GM23338 (cell line): ENCODE results near the gene TMEM14B.

Experiments
- CREB1 ChIP-seq: fragments of 250-450 bp; sonication (Bioruptor Pico); IDR thresholded peaks from 2 replicates; pipeline ENCODE4 v1.5.0; 2020; ENCODE audit warnings: low read depth, mild to moderate bottlenecking, moderate library complexity
- CTCF ChIP-seq, 2 experiments: fragments of 200-600 bp in 1 of 2; sonication (generic) in 1 of 2; conservative IDR thresholded peaks; 2 replicates each; pipeline versions ENCODE4 v1.5.1 to v1.6.1; 2016 to 2017; ENCODE audit warnings: antibody characterized with exemption in 2 of 2, low read depth in 2 of 2, mild to moderate bottlenecking in 2 of 2, moderate library complexity in 1 of 2
- ETS1 ChIP-seq: IDR thresholded peaks from 2 replicates; pipeline ENCODE4 v1.6.1; 2016; ENCODE audit warnings: antibody characterized with exemption
- EZH2 ChIP-seq: fragments of 200-600 bp; sonication (generic); IDR thresholded peaks from one replicate; pipeline ENCODE4 v1.8.0; 2017; ENCODE audit warnings: antibody characterized with exemption, mild to moderate bottlenecking, low read depth; ENCODE audit not compliant: unreplicated experiment
- EZH2phosphoT487 ChIP-seq: fragments of 200-600 bp; sonication (generic); IDR thresholded peaks from one replicate; pipeline ENCODE4 v1.8.1; 2018; ENCODE audit warnings: antibody characterized with exemption; ENCODE audit not compliant: unreplicated experiment
- JUNB ChIP-seq: IDR thresholded peaks from one replicate; pipeline ENCODE4 v1.6.1; 2016; ENCODE audit warnings: antibody characterized with exemption; ENCODE audit not compliant: unreplicated experiment
- NANOG ChIP-seq: IDR thresholded peaks from 2 replicates; pipeline ENCODE4 v1.6.1; 2016; ENCODE audit warnings: antibody characterized with exemption, borderline replicate concordance
- POLR2AphosphoS5 ChIP-seq: IDR thresholded peaks from 2 replicates; pipeline ENCODE4 v1.6.1; 2016; ENCODE audit warnings: antibody characterized with exemption, low read depth
- REST ChIP-seq: IDR thresholded peaks from one replicate; pipeline ENCODE4 v1.6.1; 2018; ENCODE audit warnings: antibody characterized with exemption; ENCODE audit not compliant: unreplicated experiment
- ZNF114 ChIP-seq: fragments of 250-450 bp; sonication (Bioruptor Pico); IDR thresholded peaks from 2 replicates; pipeline ENCODE4 v1.5.0; 2020; ENCODE audit warnings: mild to moderate bottlenecking, moderate library complexity
- TF ChIP-seq, protein P1 (sequence below): fragments of 250-450 bp; sonication (Bioruptor Pico); IDR thresholded peaks from 2 replicates; pipeline ENCODE4 v1.5.0; 2020; ENCODE audit warnings: mild to moderate bottlenecking, moderate library complexity

DNA sequence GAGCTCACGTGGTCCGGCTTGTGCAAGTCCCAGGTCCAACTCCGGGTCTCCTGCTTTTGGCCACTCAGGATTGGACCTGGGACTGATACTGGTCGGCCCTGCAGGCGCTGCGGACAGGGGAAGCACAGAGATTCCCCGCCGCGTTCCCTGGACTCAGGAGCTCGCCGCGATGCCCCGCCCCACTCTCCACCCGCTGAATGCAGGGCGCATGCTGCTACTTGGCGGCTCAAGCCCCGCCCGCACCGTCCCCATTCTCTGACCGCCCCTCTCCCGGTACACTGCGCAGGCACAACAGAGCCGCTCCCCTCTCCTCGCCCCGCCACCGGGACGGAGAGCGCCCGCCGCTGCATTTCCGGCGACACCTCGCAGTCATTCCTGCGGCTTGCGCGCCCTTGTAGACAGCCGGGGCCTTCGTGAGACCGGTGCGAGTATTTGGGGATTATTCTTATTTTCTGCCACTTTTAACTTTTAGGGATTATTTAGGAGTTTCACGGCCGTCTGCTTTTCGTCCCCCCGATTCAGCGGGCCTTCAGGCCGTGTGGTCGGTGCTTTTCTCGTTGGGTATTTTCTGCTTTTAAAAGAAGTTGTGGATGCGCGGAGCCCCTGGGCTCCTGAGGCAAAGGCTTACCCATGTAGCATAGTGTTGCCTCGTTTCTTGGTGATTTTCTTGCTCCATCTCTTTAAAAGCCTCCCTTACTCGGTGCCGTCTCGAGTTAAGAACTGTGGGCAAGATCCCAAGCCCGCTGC is 24.6 kb upstream of the TMEM14B start, which contains the start of gene TMEM14C:
- no peak for TF ChIP-seq CTCF (conservative IDR thresholded peaks at IDR 0.05; ENCODE audit: low read depth in 2 of 2)
- no peak for TF ChIP-seq EZH2
- TF ChIP-seq REST: no peak
- no peak for TF ChIP-seq JUNB
- peak; percentile 22; the same call in 1 of the 2 replicates for TF ChIP-seq CREB1
- TF ChIP-seq POLR2AphosphoS5: peak; percentile 91
- TF ChIP-seq EZH2phosphoT487: no peak
- no peak for TF ChIP-seq ZNF114 (CRISPR knock-in tag)
- TF ChIP-seq NANOG: no peak
- peak; percentile 42; the same call in 1 of the 2 replicates for TF ChIP-seq ETS1
- TF ChIP-seq, protein P1, sequence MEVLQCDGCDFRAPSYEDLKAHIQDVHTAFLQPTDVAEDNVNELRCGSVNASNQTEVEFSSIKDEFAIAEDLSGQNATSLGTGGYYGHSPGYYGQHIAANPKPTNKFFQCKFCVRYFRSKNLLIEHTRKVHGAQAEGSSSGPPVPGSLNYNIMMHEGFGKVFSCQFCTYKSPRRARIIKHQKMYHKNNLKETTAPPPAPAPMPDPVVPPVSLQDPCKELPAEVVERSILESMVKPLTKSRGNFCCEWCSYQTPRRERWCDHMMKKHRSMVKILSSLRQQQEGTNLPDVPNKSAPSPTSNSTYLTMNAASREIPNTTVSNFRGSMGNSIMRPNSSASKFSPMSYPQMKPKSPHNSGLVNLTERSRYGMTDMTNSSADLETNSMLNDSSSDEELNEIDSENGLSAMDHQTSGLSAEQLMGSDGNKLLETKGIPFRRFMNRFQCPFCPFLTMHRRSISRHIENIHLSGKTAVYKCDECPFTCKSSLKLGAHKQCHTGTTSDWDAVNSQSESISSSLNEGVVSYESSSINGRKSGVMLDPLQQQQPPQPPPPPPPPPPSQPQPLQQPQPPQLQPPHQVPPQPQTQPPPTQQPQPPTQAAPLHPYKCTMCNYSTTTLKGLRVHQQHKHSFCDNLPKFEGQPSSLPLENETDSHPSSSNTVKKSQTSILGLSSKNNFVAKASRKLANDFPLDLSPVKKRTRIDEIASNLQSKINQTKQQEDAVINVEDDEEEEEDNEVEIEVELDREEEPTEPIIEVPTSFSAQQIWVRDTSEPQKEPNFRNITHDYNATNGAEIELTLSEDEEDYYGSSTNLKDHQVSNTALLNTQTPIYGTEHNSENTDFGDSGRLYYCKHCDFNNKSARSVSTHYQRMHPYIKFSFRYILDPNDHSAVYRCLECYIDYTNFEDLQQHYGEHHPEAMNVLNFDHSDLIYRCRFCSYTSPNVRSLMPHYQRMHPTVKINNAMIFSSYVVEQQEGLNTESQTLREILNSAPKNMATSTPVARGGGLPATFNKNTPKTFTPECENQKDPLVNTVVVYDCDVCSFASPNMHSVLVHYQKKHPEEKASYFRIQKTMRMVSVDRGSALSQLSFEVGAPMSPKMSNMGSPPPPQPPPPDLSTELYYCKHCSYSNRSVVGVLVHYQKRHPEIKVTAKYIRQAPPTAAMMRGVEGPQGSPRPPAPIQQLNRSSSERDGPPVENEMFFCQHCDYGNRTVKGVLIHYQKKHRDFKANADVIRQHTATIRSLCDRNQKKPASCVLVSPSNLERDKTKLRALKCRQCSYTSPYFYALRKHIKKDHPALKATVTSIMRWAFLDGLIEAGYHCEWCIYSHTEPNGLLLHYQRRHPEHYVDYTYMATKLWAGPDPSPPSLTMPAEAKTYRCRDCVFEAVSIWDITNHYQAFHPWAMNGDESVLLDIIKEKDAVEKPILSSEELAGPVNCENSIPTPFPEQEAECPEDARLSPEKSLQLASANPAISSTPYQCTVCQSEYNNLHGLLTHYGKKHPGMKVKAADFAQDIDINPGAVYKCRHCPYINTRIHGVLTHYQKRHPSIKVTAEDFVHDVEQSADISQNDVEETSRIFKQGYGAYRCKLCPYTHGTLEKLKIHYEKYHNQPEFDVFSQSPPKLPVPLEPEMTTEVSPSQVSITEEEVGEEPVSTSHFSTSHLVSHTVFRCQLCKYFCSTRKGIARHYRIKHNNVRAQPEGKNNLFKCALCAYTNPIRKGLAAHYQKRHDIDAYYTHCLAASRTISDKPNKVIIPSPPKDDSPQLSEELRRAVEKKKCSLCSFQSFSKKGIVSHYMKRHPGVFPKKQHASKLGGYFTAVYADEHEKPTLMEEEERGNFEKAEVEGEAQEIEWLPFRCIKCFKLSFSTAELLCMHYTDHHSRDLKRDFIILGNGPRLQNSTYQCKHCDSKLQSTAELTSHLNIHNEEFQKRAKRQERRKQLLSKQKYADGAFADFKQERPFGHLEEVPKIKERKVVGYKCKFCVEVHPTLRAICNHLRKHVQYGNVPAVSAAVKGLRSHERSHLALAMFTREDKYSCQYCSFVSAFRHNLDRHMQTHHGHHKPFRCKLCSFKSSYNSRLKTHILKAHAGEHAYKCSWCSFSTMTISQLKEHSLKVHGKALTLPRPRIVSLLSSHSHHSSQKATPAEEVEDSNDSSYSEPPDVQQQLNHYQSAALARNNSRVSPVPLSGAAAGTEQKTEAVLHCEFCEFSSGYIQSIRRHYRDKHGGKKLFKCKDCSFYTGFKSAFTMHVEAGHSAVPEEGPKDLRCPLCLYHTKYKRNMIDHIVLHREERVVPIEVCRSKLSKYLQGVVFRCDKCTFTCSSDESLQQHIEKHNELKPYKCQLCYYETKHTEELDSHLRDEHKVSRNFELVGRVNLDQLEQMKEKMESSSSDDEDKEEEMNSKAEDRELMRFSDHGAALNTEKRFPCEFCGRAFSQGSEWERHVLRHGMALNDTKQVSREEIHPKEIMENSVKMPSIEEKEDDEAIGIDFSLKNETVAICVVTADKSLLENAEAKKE (CRISPR knock-in tag): no peak
